A549 (cell line): ENCODE measurements around the gene FAM171A1.

Source experiments
- BHLHE40 ChIP-seq: IDR thresholded peaks from 2 replicates; pipeline ENCODE4 v1.6.1; 2012; ENCODE audit warnings: low read depth, low read length, inconsistent platforms
- CTCF ChIP-seq: fragments of >200 bp; sonication (Bioruptor Twin); formaldehyde crosslinking; IDR thresholded peaks from 3 replicates; pipeline ENCODE4 v1.5.1; 2016
- EP300 ChIP-seq, 2 experiments: fragments of >200 bp; sonication (Bioruptor Twin); formaldehyde crosslinking; IDR thresholded peaks; 2 replicates in 1 of 2; 3 replicates in 1 of 2; pipeline ENCODE4 v1.6.1; 2016 to 2017
- KDM5A ChIP-seq: fragments of 200-600 bp; sonication (generic); IDR thresholded peaks from 2 replicates; pipeline ENCODE4 v1.6.1; 2016; ENCODE audit warnings: antibody characterized with exemption, mild to moderate bottlenecking
- MYC ChIP-seq: IDR thresholded peaks from 2 replicates; pipeline ENCODE4 v1.6.1; 2012; ENCODE audit warnings: mild to moderate bottlenecking, inconsistent platforms, low read length, improper control_type of control experiment, borderline replicate concordance
- RNF2 ChIP-seq: fragments of 200-600 bp; sonication (generic); IDR thresholded peaks from 2 replicates; pipeline ENCODE4 v1.6.1; 2016; ENCODE audit warnings: low read depth, mild to moderate bottlenecking, antibody characterized with exemption, moderate library complexity, borderline replicate concordance
- SMC3 ChIP-seq: fragments of >200 bp; sonication (Bioruptor Twin); formaldehyde crosslinking; IDR thresholded peaks from 3 replicates; pipeline ENCODE4 v1.6.1; 2018; ENCODE audit warnings: inconsistent platforms
- ZFP36 ChIP-seq: fragments of 450-650 bp; IDR thresholded peaks from 2 replicates; pipeline ENCODE4 v1.6.1; 2014; ENCODE audit warnings: borderline replicate concordance; ENCODE audit not compliant: partially characterized antibody
- TF ChIP-seq, protein P1 (sequence below): fragments of 450-650 bp; IDR thresholded peaks from 2 replicates; pipeline ENCODE4 v1.6.1; 2014; ENCODE audit warnings: antibody characterized with exemption

GRCh38 chr10:15197276-15197675, 173.8 kb downstream of the FAM171A1 start:
- TF ChIP-seq BHLHE40 = no peak
- TF ChIP-seq CTCF = no peak
- no peak for TF ChIP-seq SMC3
- no peak for TF ChIP-seq KDM5A
- TF ChIP-seq ZFP36 = no peak
- TF ChIP-seq MYC = no peak
- TF ChIP-seq, protein P1, sequence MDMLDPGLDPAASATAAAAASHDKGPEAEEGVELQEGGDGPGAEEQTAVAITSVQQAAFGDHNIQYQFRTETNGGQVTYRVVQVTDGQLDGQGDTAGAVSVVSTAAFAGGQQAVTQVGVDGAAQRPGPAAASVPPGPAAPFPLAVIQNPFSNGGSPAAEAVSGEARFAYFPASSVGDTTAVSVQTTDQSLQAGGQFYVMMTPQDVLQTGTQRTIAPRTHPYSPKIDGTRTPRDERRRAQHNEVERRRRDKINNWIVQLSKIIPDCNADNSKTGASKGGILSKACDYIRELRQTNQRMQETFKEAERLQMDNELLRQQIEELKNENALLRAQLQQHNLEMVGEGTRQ = no peak
- no peak for TF ChIP-seq RNF2
- no peak for TF ChIP-seq EP300 (IDR thresholded peaks at IDR 0.05)
